Testis (tissue), 2 donors: Measurements from ENCODE around the gene DUS1L.

Experiments
- CTCF ChIP-seq, 3 experiments: fragments of 450-650 bp in 2 of 3; fragments of 200-600 bp in 1 of 3; sonication (generic) in 1 of 3; IDR thresholded peaks; one replicate each; pipeline ENCODE4 v1.5.1; 2016 to 2019; ENCODE audit warnings: antibody characterized with exemption in 3 of 3, mild to moderate bottlenecking in 2 of 3, moderate library complexity in 1 of 3
- POLR2A ChIP-seq: fragments of 450-650 bp; IDR thresholded peaks from one replicate; pipeline ENCODE4 v1.6.1; 2017; ENCODE audit warnings: antibody characterized with exemption, mild to moderate bottlenecking, moderate library complexity

GRCh38 chr17:82062076-82062983 is 3.3 kb downstream of the DUS1L start:
- TF ChIP-seq CTCF (IDR thresholded peaks at IDR 0.05) (no peak), POLR2A (no peak)
